Occipital lobe (tissue), 2 donors: Measurements from ENCODE around the gene OR5A2. TPM values are rescaled to one million over a fixed set of nuclear protein-coding genes. Genes with fewer than 3 reads are reported as not detected.
"Not testable (repeated sequence)": the region's sequence is repeated elsewhere in the genome, so short reads cannot be mapped to it uniquely, and the experiment has no call there.

ENCODE experiments used
- DNase-seq: peaks from one replicate; lab custom pipeline; 2025; lab: John Stamatoyannopoulos, UW
- total RNA-seq: library from RNA; depleted of rRNA; stranded (reverse); fragments of >200 nt; gene quantifications from one replicate; pipeline ENCODE4 v1.2.3, GENCODE V29; 2014

OR5A2 gene
- total RNA-seq: not detected

- no peak for DNase-seq
Measured at GRCh38 chr11:59426361-59427067, at the start of gene OR5A2. Gene OR5A2 (minus strand): TSS chr11:59426413. CDS start chr11:59422953, 3,460 bp downstream.

GRCh38 chr11:59475176-59475575 lies 49.0 kb upstream of the OR5A2 start:
- DNase-seq: no peak

GRCh38 chr11:59473015-59473414 lies 46.8 kb upstream of the OR5A2 start, which contains the start of gene OR4D10:
Gene OR4D10 (plus strand): TSS chr11:59473315. CDS start chr11:59477430, 4,115 bp downstream.
- DNase-seq: no peak

GRCh38 chr11:59463190-59463641 lies 37.0 kb upstream of the OR5A2 start:
- no peak for DNase-seq

- DNase-seq: no peak
Measured at GRCh38 chr11:59459916-59460315, 33.7 kb upstream of the OR5A2 start.

- DNase-seq: no peak
Measured at GRCh38 chr11:59456661-59457060, 30.4 kb upstream of the OR5A2 start, which contains the start of gene OR4D6. Gene OR4D6 (plus strand): TSS chr11:59456961. CDS start chr11:59456961, 0 bp downstream.

GRCh38 chr11:59448484-59448883 lies 22.3 kb upstream of the OR5A2 start:
- no peak for DNase-seq

- not testable (repeated sequence) for DNase-seq
Measured at GRCh38 chr11:59445624-59446023, 19.4 kb upstream of the OR5A2 start.

- no peak for DNase-seq
Measured at GRCh38 chr11:59437770-59438169, 11.6 kb upstream of the OR5A2 start.

- no peak for DNase-seq
Measured at GRCh38 chr11:59436169-59436568, 10.0 kb upstream of the OR5A2 start, which contains the start of gene OR5A1. Gene OR5A1 (plus strand): TSS chr11:59436469. CDS start chr11:59443169, 6,700 bp downstream.

GRCh38 chr11:59429924-59430516 lies 3.8 kb upstream of the OR5A2 start:
- no peak for DNase-seq

- DNase-seq: no peak
Measured at GRCh38 chr11:59427068-59427382, 812 bp upstream of the OR5A2 start.

- no peak for DNase-seq
Measured at GRCh38 chr11:59425131-59425530, 1.1 kb downstream of the OR5A2 start.

GRCh38 chr11:59423835-59424234 lies 2.4 kb downstream of the OR5A2 start:
- DNase-seq: no peak

- no peak for DNase-seq
Measured at GRCh38 chr11:59418156-59418555, 8.1 kb downstream of the OR5A2 start.

GRCh38 chr11:59417023-59417422 lies 9.2 kb downstream of the OR5A2 start:
- DNase-seq: no peak

- peak; percentile 8 for DNase-seq
Measured at GRCh38 chr11:59416613-59417012, 9.6 kb downstream of the OR5A2 start.

GRCh38 chr11:59415111-59415510 lies 11.1 kb downstream of the OR5A2 start:
- DNase-seq: no peak

- no peak for DNase-seq
Measured at GRCh38 chr11:59413646-59414045, 12.6 kb downstream of the OR5A2 start.

GRCh38 chr11:59403546-59403945 lies 22.7 kb downstream of the OR5A2 start:
- no peak for DNase-seq

GRCh38 chr11:59401262-59401552 lies 25.0 kb downstream of the OR5A2 start:
- no peak for DNase-seq

GRCh38 chr11:59400461-59401261 lies 25.6 kb downstream of the OR5A2 start:
- DNase-seq: no peak
